HepG2 (cell line): ENCODE results near the gene KCTD13. TPM values are rescaled to one million over a fixed set of nuclear protein-coding genes. Genes with fewer than 3 reads are reported as not detected.

ENCODE experiments used
- EED ChIP-seq: sonication (generic); formaldehyde crosslinking; IDR thresholded peaks from 2 replicates; pipeline ENCODE4 v1.5.0; 2020; ENCODE audit warnings: mild to moderate bottlenecking, missing genetic modification reagents
- ELK4 ChIP-seq: sonication (generic); formaldehyde crosslinking; IDR thresholded peaks from 2 replicates; pipeline ENCODE4 v1.9.0; 2021; ENCODE audit warnings: missing genetic modification reagents, borderline replicate concordance
- ETV6 ChIP-seq: sonication (generic); formaldehyde crosslinking; conservative IDR thresholded peaks from 2 replicates; pipeline ENCODE4 v1.4.0; 2020; ENCODE audit warnings: missing genetic modification reagents
- KMT2B ChIP-seq: IDR thresholded peaks from 2 replicates; pipeline ENCODE4 v1.6.1; 2016; ENCODE audit warnings: missing genetic modification reagents, missing compliant biosample characterization
- LCORL ChIP-seq, 2 experiments: fragments of 450-650 bp in 1 of 2; sonication (generic) in 1 of 2; formaldehyde crosslinking in 1 of 2; IDR thresholded peaks; 2 replicates each; pipeline versions ENCODE4 v1.5.0 to v1.6.1; 2017 to 2020; ENCODE audit warnings: antibody characterized with exemption in 1 of 2, missing genetic modification reagents in 1 of 2
- NFYC ChIP-seq: IDR thresholded peaks from 2 replicates; pipeline ENCODE4 v1.6.1; 2016; ENCODE audit warnings: missing genetic modification reagents, missing compliant biosample characterization
- REL ChIP-seq: sonication (generic); formaldehyde crosslinking; conservative IDR thresholded peaks from 2 replicates; pipeline ENCODE4 v1.8.0; 2022; ENCODE audit warnings: mild to moderate bottlenecking, missing genetic modification reagents, moderate library complexity
- TAF15 ChIP-seq: fragments of 200-400 bp; formaldehyde crosslinking; IDR thresholded peaks from one replicate; pipeline ENCODE4 v1.6.1; 2018; ENCODE audit warnings: mild to moderate bottlenecking, low read depth, low read length; ENCODE audit not compliant: poor library complexity, severe bottlenecking
- TBX2 ChIP-seq: sonication (generic); formaldehyde crosslinking; IDR thresholded peaks from 2 replicates; pipeline ENCODE4 v1.5.0; 2020; ENCODE audit warnings: missing genetic modification reagents, mild to moderate bottlenecking, borderline replicate concordance
- TOE1 ChIP-seq: sonication (generic); formaldehyde crosslinking; IDR thresholded peaks from 2 replicates; pipeline ENCODE4 v1.4.0; 2020; ENCODE audit warnings: mild to moderate bottlenecking, missing genetic modification reagents
- ZBTB10 ChIP-seq: sonication (generic); formaldehyde crosslinking; IDR thresholded peaks from 2 replicates; pipeline ENCODE4 v1.4.0; 2020; ENCODE audit warnings: missing genetic modification reagents, borderline replicate concordance
- ZNF292 ChIP-seq: sonication (generic); formaldehyde crosslinking; IDR thresholded peaks from 2 replicates; pipeline ENCODE4 v1.8.1; 2022; ENCODE audit warnings: mild to moderate bottlenecking, low read depth, missing genetic modification reagents, borderline replicate concordance
- ZNF350 ChIP-seq: sonication (generic); formaldehyde crosslinking; IDR thresholded peaks from 2 replicates; pipeline ENCODE4 v1.4.0; 2020; ENCODE audit warnings: mild to moderate bottlenecking, low read depth, missing genetic modification reagents, borderline replicate concordance
- ZNF781 ChIP-seq: sonication (generic); formaldehyde crosslinking; IDR thresholded peaks from 2 replicates; pipeline ENCODE4 v1.5.1; 2020; ENCODE audit warnings: borderline replicate concordance, mild to moderate bottlenecking, missing genetic modification reagents; ENCODE audit errors: not compliant biosample characterization
- ZZZ3 ChIP-seq: sonication (generic); formaldehyde crosslinking; IDR thresholded peaks from 2 replicates; pipeline ENCODE4 v1.4.0; 2020; ENCODE audit warnings: missing genetic modification reagents, mild to moderate bottlenecking, borderline replicate concordance
- polyA plus RNA-seq, 8 experiments: library from polyadenylated mRNA; depleted of rRNA in 3 of 8; stranded (reverse) in 7 of 8; unstranded in 1 of 8; fragments of >200 nt; fragmentation: Illumina TruSeq in 4 of 8; extraction: Trizol in 4 of 8; gene quantifications; 2 replicates each; pipeline versions ENCODE4 v1.2.1 to v1.2.3, GENCODE V29; 2011 to 2016; ENCODE audit warnings: low read depth in 4 of 8, missing spikeins in 1 of 8, mixed read lengths in 1 of 8; ENCODE audit not compliant: insufficient read depth in 1 of 8
- total RNA-seq, 5 experiments: library from RNA; depleted of rRNA; stranded (reverse); fragments of >200 nt; fragmentation: Illumina TruSeq; extraction: Trizol; gene quantifications; 2 replicates each; pipeline ENCODE4 v1.2.3, GENCODE V29; 2016; ENCODE audit warnings: low read depth in 1 of 5

Gene KCTD13
- total and polyA plus RNA-seq, 2 of the 13 experiments (the other 11 are each of a cell fraction or from before 2014, with no cell fraction given), result 6.3 to 14.7 TPM

GRCh38 chr16:29925781-29926710 is at the start of gene KCTD13 (continued):
- no peak for TF ChIP-seq TAF15
- TF ChIP-seq NFYC (CRISPR knock-in tag), result peak; percentile 25
- TF ChIP-seq EED, result peak; percentile 87
- TF ChIP-seq ETV6 (CRISPR knock-in tag), result no peak; the same call in 1 of the 2 replicates
- peak; percentile 76 for TF ChIP-seq ZNF781
- peak; percentile 67; the same call in 1 of the 2 replicates for TF ChIP-seq TOE1 (CRISPR knock-in tag)
- TF ChIP-seq ZNF292 (CRISPR knock-in tag), result no peak; the same call in 1 of the 2 replicates
- peak; percentile 94 for TF ChIP-seq ZZZ3 (CRISPR knock-in tag)
- TF ChIP-seq KMT2B, result peak; percentile 90
- no peak for TF ChIP-seq ELK4 (CRISPR knock-in tag)
- no peak; the same call in 1 of the 2 replicates for TF ChIP-seq REL (CRISPR knock-in tag)
- no peak for TF ChIP-seq LCORL (IDR thresholded peaks at IDR 0.05)
- peak; percentile 35; the same call in 1 of the 2 replicates for TF ChIP-seq LCORL (CRISPR knock-in tag; IDR thresholded peaks at IDR 0.05)
- TF ChIP-seq ZNF350, result peak; percentile 75; the same call in 1 of the 2 replicates
- TF ChIP-seq TBX2 (CRISPR knock-in tag), result peak; percentile 93
- 0 out of 2 replicates have a peak, but pooled peaks have one; percentile 69 for TF ChIP-seq ZBTB10 (CRISPR knock-in tag)
- TF ChIP-seq, all 625 proteins: peak for 368
